Prostate gland (tissue), 2 donors: ENCODE data around the gene GRIN3B.

Experiments used
- CTCF ChIP-seq, 4 experiments: fragments of 200-600 bp in 2 of 4; fragments of 450-650 bp in 2 of 4; sonication (generic) in 2 of 4; IDR thresholded peaks; 1 replicate in 3 of 4; 2 replicates in 1 of 4; pipeline ENCODE4 v1.5.1; 2016 to 2019; ENCODE audit warnings: antibody characterized with exemption in 4 of 4, mild to moderate bottlenecking in 2 of 4, moderate library complexity in 2 of 4
- POLR2AphosphoS5 ChIP-seq: sonication (generic); formaldehyde crosslinking; IDR thresholded peaks from one replicate; pipeline ENCODE4 v1.6.1; 2017; ENCODE audit warnings: antibody characterized with exemption

DNA sequence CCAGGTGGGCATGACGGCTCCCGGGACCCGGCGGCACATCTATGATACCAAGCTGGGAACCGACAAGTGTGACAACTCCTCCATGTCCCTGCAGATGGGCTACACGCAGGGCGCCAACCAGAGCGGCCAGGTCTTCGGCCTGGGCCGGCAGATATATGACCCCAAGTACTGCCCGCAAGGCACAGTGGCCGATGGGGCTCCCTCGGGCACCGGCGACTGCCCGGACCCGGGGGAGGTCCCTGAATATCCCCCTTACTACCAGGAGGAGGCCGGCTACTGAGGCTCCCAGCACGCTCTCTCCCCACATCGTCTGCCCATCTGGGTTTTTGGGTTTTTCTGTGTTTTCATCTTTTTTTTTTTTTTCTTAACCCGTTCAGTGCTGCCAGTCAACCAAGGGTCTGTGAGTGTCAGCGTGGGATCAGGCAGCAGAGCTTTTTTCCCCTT lies 37.4 kb downstream of the GRIN3B start:
- TF ChIP-seq CTCF (IDR thresholded peaks at IDR 0.05) (no peak), POLR2AphosphoS5 (no peak)
